Ascending aorta (tissue), 2 donors: ENCODE measurements around the gene PCDH1. TPM values are rescaled to one million over a fixed set of nuclear protein-coding genes. Genes with fewer than 3 reads are reported as not detected.

Experiments used
- DNase-seq, 2 donors: peaks; one replicate each; pipeline ENCODE4 v3.0.0-alpha.2; 2019; ENCODE audit warnings: low spot score in 2 of 2
- H3K27ac ChIP-seq, 2 donors: fragments of 200-600 bp; sonication (generic); one replicate each; pipeline ENCODE4 v1.5.1; 2016 to 2017; ENCODE audit warnings: mild to moderate bottlenecking in 1 of 2
- H3K27me3 ChIP-seq: fragments of 200-600 bp; sonication (generic); one replicate; pipeline ENCODE4 v1.5.1; 2017
- H3K36me3 ChIP-seq, 2 donors: fragments of 200-600 bp; sonication (generic); one replicate each; pipeline ENCODE4 v1.5.1; 2016
- H3K4me1 ChIP-seq, 2 donors: fragments of 200-600 bp; sonication (generic); one replicate each; pipeline ENCODE4 v1.5.1; 2016 to 2017; ENCODE audit warnings: mild to moderate bottlenecking in 1 of 2
- H3K4me3 ChIP-seq, 2 donors: fragments of 200-600 bp; sonication (generic); one replicate each; pipeline ENCODE4 v1.5.1; 2016 to 2017; ENCODE audit warnings: mild to moderate bottlenecking in 1 of 2
- H3K9me3 ChIP-seq, 2 donors: fragments of 200-600 bp; sonication (generic); one replicate each; pipeline ENCODE4 v1.5.1; 2016
- intact Hi-C: fragments of 100-400 bp; cut with DNase I; formaldehyde crosslinking; loops from one replicate; pipeline ENCODE4 v1.15.1; 2023
- total RNA-seq: library from RNA; depleted of rRNA; stranded (reverse); fragments of >200 nt; gene quantifications from one replicate; pipeline ENCODE4 v1.1.0, GENCODE V29; 2016
- TF ChIP-seq, protein P1 (sequence below), 3 experiments: fragments of 200-600 bp in 2 of 3; fragments of 450-650 bp in 1 of 3; sonication (generic) in 2 of 3; IDR thresholded peaks; one replicate each; pipeline ENCODE4 v1.5.1; 2016 to 2019; ENCODE audit warnings: antibody characterized with exemption in 3 of 3, mild to moderate bottlenecking in 1 of 3, moderate library complexity in 1 of 3

Gene PCDH1
- total RNA-seq, 1 donor from 2014 or later: 165 TPM

GRCh38 chr5:141863569-141864178, 14.5 kb downstream of the PCDH1 start:
- intact Hi-C loops: no loop called here
- no peaks in the 10 kb centered on the region for H3K27me3 ChIP-seq
- DNase-seq: no peak
- no peak overlapping the region for H3K27ac ChIP-seq
- H3K4me1 ChIP-seq: no peaks in the 10 kb centered on the region
- H3K36me3 ChIP-seq: no peaks in the 10 kb centered on the region
- H3K9me3 ChIP-seq: no peaks in the 10 kb centered on the region
- TF ChIP-seq, protein P1, sequence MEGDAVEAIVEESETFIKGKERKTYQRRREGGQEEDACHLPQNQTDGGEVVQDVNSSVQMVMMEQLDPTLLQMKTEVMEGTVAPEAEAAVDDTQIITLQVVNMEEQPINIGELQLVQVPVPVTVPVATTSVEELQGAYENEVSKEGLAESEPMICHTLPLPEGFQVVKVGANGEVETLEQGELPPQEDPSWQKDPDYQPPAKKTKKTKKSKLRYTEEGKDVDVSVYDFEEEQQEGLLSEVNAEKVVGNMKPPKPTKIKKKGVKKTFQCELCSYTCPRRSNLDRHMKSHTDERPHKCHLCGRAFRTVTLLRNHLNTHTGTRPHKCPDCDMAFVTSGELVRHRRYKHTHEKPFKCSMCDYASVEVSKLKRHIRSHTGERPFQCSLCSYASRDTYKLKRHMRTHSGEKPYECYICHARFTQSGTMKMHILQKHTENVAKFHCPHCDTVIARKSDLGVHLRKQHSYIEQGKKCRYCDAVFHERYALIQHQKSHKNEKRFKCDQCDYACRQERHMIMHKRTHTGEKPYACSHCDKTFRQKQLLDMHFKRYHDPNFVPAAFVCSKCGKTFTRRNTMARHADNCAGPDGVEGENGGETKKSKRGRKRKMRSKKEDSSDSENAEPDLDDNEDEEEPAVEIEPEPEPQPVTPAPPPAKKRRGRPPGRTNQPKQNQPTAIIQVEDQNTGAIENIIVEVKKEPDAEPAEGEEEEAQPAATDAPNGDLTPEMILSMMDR (IDR thresholded peaks at IDR 0.05): no peak
- no peak overlapping the region for H3K4me3 ChIP-seq

DNA sequence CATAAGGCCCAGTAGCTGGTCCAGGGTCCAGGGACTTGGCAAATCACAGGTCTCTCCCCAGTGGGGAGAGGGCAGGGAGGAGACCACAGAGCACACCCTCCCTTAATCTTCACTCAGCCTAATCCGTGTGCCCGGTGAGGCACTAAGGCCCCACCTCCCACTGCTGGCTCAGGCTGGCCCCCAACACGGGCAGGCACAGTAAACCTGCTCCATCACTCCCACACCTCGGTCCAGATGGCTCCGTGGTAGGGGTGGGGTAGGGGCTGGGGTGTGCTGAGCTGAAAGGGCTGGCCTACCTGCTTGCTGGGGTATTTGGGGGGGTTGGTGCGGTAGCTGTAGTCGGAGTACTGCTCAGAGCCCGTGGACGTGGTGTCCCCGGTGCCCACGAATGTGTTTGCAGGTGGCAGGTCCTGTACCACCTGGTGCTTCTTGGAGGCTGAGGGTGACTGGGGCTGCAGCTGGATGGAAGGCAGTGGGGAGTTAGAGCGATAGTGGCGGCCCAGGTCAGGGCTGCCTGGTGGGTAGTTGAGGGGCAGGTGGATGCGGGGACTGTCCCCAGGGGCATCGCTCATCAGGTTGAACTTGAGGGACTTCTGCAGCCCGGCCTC, 15.2 kb downstream of the PCDH1 start:
- Histone ChIP-seq H3K27me3 (no peaks in the 10 kb centered on the region), H3K36me3 (no peaks in the 10 kb centered on the region), H3K27ac (no peak overlapping the region), H3K4me1 (no peaks in the 10 kb centered on the region), H3K4me3 (no peak overlapping the region), H3K9me3 (no peaks in the 10 kb centered on the region)
- DNase-seq: no peak
- TF ChIP-seq, protein P1 (IDR thresholded peaks at IDR 0.05): no peak
- intact Hi-C loops: no loop called here

- no peak for DNase-seq
- TF ChIP-seq, protein P1 (IDR thresholded peaks at IDR 0.05): no peak
- no peaks in the 10 kb centered on the region for H3K27me3 ChIP-seq
- H3K4me3 ChIP-seq: no peak overlapping the region
- intact Hi-C loops: no loop called here
- H3K9me3 ChIP-seq: no peaks in the 10 kb centered on the region
- H3K27ac ChIP-seq: no peak overlapping the region
- no peaks in the 10 kb centered on the region for H3K36me3 ChIP-seq
- no peaks in the 10 kb centered on the region for H3K4me1 ChIP-seq
These were observed 17.0 kb downstream of the PCDH1 start for GRCh38 chr5:141861194-141861593.

GRCh38 chr5:141858079-141858765, 20.0 kb downstream of the PCDH1 start:
- DNase-seq: no peak
- H3K4me3 ChIP-seq: no peak overlapping the region
- H3K36me3 ChIP-seq: no peaks in the 10 kb centered on the region
- H3K27ac ChIP-seq: no peak overlapping the region
- no peaks in the 10 kb centered on the region for H3K27me3 ChIP-seq
- intact Hi-C loops: no loop called here
- TF ChIP-seq, protein P1 (IDR thresholded peaks at IDR 0.05): no peak
- H3K4me1 ChIP-seq: no peaks in the 10 kb centered on the region
- H3K9me3 ChIP-seq: no peaks in the 10 kb centered on the region

DNA sequence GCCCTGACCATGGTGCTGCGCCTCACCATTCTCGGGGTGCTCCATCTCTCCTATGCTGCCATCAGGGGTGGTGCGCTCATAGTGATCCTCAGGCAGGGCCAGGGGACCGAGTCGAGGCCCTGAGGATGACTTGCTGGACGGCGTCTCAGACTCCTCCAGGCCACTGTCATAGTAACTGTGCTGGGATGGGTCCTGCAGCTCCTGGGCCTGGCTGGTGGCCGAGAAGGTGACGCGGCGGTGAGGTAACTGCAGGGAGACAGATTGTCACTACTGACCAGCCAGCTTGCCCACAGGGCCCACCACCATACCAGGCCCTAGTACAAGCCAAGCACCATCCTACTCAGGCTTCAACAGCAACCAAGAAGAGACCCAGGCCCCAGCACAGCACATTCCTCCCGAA, 21.0 kb downstream of the PCDH1 start:
- no peak for DNase-seq
- intact Hi-C loops: no loop called here
- TF ChIP-seq, protein P1 (IDR thresholded peaks at IDR 0.05): no peak
- no peak overlapping the region for H3K27ac ChIP-seq
- H3K27me3 ChIP-seq: no peaks in the 10 kb centered on the region
- H3K4me1 ChIP-seq: no peaks in the 10 kb centered on the region
- H3K36me3 ChIP-seq: no peaks in the 10 kb centered on the region
- H3K4me3 ChIP-seq: no peak overlapping the region
- H3K9me3 ChIP-seq: no peaks in the 10 kb centered on the region
